Stimulated activated naive CD8-positive, alpha-beta T cell treated with anti-CD3 and anti-CD28 coated beads, Interleukin-15, Interleukin-2, amounts not matched to agents 100 ng/mL and 50 ng/mL, for 24 hours (primary cell): ENCODE data around the gene PRKN.

ENCODE experiments used
- H3K27ac Mint-ChIP-seq: one replicate; pipeline ENCODE4 v1.8.0; 2021; ENCODE audit warnings: mild to moderate bottlenecking, mixed read lengths
- H3K27me3 Mint-ChIP-seq: one replicate; pipeline ENCODE4 v1.8.0; 2021; ENCODE audit warnings: mixed read lengths
- H3K36me3 Mint-ChIP-seq: one replicate; pipeline ENCODE4 v1.8.0; 2021; ENCODE audit warnings: low read depth, mixed read lengths
- H3K4me1 Mint-ChIP-seq: one replicate; pipeline ENCODE4 v1.8.0; 2021; ENCODE audit warnings: low read depth, mixed read lengths
- H3K4me3 Mint-ChIP-seq: one replicate; pipeline ENCODE4 v1.8.0; 2021; ENCODE audit warnings: mild to moderate bottlenecking, mixed read lengths
- H3K9me3 Mint-ChIP-seq: one replicate; pipeline ENCODE4 v1.8.0; 2021; ENCODE audit warnings: mixed read lengths

PRKN gene

GRCh38 chr6:161949531-161949930 lies 778.0 kb downstream of the PRKN start:
- Mint-ChIP-seq H3K9me3 (no peaks in the 10 kb centered on the region), H3K27me3 (no peaks in the 10 kb centered on the region), H3K4me3 (no peak overlapping the region), H3K27ac (no peak overlapping the region), H3K36me3 (no peaks in the 10 kb centered on the region), H3K4me1 (no peaks in the 10 kb centered on the region)

- Mint-ChIP-seq H3K27ac (no peak overlapping the region), H3K9me3 (no peaks in the 10 kb centered on the region), H3K36me3 (no peaks in the 10 kb centered on the region), H3K27me3 (no peaks in the 10 kb centered on the region), H3K4me3 (no peak overlapping the region), H3K4me1 (no peaks in the 10 kb centered on the region)
Measured at GRCh38 chr6:161948462-161948861, 779.1 kb downstream of the PRKN start.

DNA sequence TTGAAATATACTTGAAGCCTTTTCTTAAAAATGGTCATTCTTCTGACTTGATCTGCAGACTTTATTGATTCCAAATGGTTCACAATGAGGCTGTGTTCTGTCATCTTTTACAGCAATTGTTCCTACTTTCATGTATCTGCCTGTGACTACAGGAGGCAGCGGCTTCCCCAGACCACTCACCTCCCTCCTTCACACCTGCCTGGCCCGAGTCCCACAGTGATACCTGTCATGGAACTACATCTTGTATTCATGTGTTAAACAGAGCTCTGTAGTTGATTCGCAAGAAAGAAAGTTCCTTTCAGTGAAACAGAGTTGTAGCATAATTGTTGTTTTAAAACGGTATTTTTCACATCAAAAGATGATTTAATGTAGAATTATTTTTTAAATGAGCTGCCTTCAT lies 780.2 kb downstream of the PRKN start:
- H3K9me3 Mint-ChIP-seq: no peaks in the 10 kb centered on the region
- H3K27me3 Mint-ChIP-seq: no peaks in the 10 kb centered on the region
- no peak overlapping the region for H3K4me3 Mint-ChIP-seq
- H3K36me3 Mint-ChIP-seq: no peaks in the 10 kb centered on the region
- no peak overlapping the region for H3K27ac Mint-ChIP-seq
- H3K4me1 Mint-ChIP-seq: no peaks in the 10 kb centered on the region

DNA sequence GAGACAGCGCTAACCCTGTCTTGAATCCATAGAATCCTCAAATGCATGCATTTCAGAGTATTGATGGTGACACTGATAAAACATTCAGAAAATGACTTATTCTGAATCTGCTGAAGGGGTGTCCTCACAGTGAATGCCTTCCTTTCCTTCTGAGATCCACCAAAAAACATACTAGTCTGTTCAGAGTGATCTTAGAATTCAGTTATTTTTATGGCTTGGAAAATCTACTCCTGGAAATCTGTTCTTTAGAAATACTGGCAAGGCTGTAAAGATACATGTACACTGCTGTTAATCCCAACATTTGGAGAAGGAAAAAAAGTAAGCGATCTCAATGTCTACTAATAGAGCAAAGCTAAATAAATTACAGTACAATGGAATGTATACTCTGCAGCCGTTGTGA lies 781.1 kb downstream of the PRKN start:
- Mint-ChIP-seq H3K4me1 (no peaks in the 10 kb centered on the region), H3K36me3 (no peaks in the 10 kb centered on the region), H3K27me3 (no peaks in the 10 kb centered on the region), H3K27ac (no peak overlapping the region), H3K4me3 (no peak overlapping the region), H3K9me3 (no peaks in the 10 kb centered on the region)

GRCh38 chr6:161943561-161943960 lies 784.0 kb downstream of the PRKN start:
- H3K9me3 Mint-ChIP-seq: no peaks in the 10 kb centered on the region
- H3K27ac Mint-ChIP-seq: no peak overlapping the region
- no peaks in the 10 kb centered on the region for H3K27me3 Mint-ChIP-seq
- no peak overlapping the region for H3K4me3 Mint-ChIP-seq
- no peaks in the 10 kb centered on the region for H3K36me3 Mint-ChIP-seq
- H3K4me1 Mint-ChIP-seq: no peaks in the 10 kb centered on the region

GRCh38 chr6:161941565-161941964 lies 786.0 kb downstream of the PRKN start:
- Mint-ChIP-seq H3K9me3 (peaks cover 4% of the 10 kb centered on the region), H3K36me3 (no peaks in the 10 kb centered on the region), H3K4me3 (no peak overlapping the region), H3K27me3 (no peaks in the 10 kb centered on the region), H3K4me1 (no peaks in the 10 kb centered on the region), H3K27ac (no peak overlapping the region)

DNA sequence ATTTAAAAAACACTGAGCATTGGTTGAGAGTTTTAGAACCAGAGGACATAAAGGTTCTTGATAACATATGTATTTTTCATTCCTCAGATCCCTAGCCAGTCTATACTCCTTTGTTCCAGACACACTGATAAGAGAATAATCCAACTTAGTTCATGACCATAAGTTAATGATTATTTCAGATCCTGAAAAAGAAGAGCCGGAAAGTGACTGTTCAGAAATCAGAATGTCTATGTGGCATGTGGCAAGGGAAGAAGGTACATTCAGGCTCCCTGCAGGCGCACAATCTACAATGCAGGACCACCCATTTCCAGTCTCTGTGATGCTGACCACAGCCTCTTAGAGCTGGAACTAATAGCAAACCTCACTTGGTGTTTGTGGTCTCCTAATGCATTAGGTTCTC lies 787.0 kb downstream of the PRKN start:
- no peak overlapping the region for H3K4me3 Mint-ChIP-seq
- no peaks in the 10 kb centered on the region for H3K27me3 Mint-ChIP-seq
- peaks cover 3% of the 10 kb centered on the region for H3K36me3 Mint-ChIP-seq
- H3K4me1 Mint-ChIP-seq: no peaks in the 10 kb centered on the region
- peaks cover 8% of the 10 kb centered on the region for H3K9me3 Mint-ChIP-seq
- no peak overlapping the region for H3K27ac Mint-ChIP-seq

DNA sequence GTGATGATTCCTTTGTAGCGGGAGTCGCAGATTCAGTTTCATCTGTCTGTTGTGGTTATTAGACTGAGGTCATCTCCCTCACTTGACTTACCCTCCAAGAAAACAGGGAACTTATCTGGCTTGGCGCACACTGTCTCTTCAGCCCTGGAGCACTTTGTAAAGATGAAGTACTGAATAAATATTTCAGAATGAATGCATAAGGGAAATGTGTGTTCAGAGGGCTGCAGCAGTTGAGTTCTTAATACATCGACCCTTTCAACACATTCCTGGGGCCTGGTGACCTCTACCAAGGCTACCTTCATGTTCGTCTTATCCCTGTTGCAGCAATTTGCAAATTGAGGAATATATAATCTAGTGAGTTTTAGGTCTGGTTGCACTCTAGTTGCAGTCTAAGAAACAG lies 801.2 kb downstream of the PRKN start:
- Mint-ChIP-seq H3K27me3 (no peaks in the 10 kb centered on the region), H3K27ac (no peak overlapping the region), H3K4me1 (no peaks in the 10 kb centered on the region), H3K4me3 (no peak overlapping the region), H3K9me3 (no peaks in the 10 kb centered on the region), H3K36me3 (no peaks in the 10 kb centered on the region)

DNA sequence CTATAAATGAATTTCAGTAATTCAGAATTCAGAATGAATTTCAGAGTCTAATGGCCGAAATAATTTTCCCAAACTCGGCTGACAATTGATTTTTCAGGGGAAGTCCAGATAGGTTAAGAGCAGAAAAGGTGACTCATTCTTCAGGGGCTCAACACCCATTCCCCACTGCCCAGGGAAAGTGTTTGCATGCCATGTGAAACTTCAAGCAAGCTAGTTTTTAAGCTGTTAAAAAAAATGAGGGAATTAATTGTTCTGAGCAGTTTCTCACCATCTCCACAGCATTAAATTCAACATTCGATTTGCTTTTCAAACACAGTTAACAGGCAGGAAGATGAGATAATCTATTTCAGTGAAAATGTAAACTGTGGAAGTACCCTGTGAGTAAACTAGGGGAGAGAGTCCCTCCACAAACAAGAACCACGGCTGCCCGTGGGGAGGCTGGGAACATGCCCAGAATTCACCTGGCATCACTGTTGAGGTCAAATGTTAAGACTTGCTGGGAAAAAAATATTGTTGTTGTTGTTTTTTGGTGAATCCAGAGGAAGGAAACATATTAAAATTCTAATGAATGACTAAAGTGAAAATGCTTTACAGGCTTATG lies 803.0 kb downstream of the PRKN start:
- Mint-ChIP-seq H3K9me3 (no peaks in the 10 kb centered on the region), H3K4me3 (no peak overlapping the region), H3K27ac (no peak overlapping the region), H3K27me3 (no peaks in the 10 kb centered on the region), H3K36me3 (no peaks in the 10 kb centered on the region), H3K4me1 (no peaks in the 10 kb centered on the region)

DNA sequence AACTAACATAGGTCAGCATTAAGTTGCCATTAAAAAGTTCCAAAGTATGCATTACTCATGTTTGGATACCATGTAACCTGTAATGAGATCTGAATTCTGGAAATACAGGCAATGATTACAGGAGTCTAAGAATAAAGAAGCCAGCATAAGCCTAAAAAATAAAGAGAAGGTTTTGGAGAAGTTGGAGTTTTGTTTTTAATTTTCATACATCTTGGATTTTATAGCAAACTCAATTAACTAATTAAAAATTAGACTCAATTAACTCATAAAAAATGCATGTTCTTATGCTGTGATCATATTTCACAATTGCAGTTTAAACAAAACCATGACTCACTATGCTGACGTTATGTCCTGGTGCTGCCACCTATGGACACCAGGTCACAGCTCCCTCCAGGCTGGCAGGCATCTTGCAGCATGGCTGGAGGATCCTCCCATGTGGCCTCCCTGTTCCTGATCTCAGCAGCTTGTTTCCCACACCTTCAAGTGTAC lies 804.9 kb downstream of the PRKN start:
- Mint-ChIP-seq H3K4me1 (no peaks in the 10 kb centered on the region), H3K36me3 (no peaks in the 10 kb centered on the region), H3K4me3 (no peak overlapping the region), H3K27me3 (no peaks in the 10 kb centered on the region), H3K9me3 (no peaks in the 10 kb centered on the region), H3K27ac (no peak overlapping the region)

DNA sequence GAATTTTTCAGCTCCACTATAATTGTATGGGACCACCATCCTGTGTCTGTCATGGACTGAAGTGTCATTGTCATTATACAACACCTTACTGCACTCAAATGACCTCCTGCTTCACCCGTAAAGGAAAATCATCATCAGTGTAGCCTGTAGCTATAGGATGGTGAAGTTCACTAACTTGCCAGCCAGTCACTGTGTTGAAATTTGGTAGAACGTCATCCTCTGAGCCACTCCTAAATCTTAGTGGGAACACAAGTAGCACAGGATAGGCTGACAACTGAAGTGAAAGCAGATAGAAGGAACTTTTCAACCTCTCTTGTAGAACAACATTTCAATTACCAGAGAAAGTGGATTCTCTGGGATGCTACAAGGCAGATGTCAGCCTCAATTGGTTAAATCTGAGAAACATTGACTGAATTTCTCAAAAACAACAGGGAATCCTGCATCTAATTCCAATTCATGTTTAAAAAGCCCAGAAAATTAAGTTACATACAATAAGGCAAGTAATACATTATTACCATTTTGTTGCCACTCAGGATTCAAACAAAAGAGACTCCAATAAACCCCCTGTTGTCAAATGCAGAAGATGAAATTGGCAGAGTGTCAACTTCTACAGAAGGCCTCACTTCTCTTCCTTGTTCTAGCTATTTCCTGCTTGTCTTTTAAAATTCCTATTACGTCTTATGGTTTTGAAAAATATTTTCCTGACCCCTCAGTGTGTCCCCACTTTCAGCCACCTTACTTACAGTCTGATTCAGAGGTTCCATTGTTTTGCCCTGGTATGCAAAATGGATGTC lies 805.8 kb downstream of the PRKN start:
- Mint-ChIP-seq H3K4me1 (no peaks in the 10 kb centered on the region), H3K27me3 (no peaks in the 10 kb centered on the region)

DNA sequence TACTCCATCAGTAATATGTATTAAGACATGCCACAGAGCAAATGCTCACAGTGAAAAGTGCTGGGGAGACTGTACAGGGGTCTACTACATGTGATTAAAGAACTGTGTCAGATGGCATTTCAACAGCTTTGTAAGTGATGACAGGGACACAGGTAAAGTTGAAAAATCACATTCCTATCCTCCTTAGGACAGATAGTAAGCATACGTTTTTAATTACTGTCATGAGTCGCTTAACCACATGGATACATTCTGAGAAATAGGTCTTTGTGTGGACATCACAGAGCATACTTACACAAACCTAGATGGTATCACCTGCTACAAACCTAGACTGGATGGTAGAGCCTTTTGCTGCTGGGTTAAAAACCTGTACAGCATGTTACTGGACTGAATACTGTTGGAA lies 807.9 kb downstream of the PRKN start:
- H3K4me3 Mint-ChIP-seq: no peak overlapping the region
- no peak overlapping the region for H3K27ac Mint-ChIP-seq
- no peaks in the 10 kb centered on the region for H3K36me3 Mint-ChIP-seq
- no peaks in the 10 kb centered on the region for H3K9me3 Mint-ChIP-seq
- H3K27me3 Mint-ChIP-seq: no peaks in the 10 kb centered on the region
- H3K4me1 Mint-ChIP-seq: no peaks in the 10 kb centered on the region

More for the DNA sequence above, 805.8 kb downstream of the PRKN start:
- no peaks in the 10 kb centered on the region for H3K9me3 Mint-ChIP-seq
- H3K27ac Mint-ChIP-seq: no peak overlapping the region
- H3K4me3 Mint-ChIP-seq: no peak overlapping the region
- H3K36me3 Mint-ChIP-seq: no peaks in the 10 kb centered on the region

DNA sequence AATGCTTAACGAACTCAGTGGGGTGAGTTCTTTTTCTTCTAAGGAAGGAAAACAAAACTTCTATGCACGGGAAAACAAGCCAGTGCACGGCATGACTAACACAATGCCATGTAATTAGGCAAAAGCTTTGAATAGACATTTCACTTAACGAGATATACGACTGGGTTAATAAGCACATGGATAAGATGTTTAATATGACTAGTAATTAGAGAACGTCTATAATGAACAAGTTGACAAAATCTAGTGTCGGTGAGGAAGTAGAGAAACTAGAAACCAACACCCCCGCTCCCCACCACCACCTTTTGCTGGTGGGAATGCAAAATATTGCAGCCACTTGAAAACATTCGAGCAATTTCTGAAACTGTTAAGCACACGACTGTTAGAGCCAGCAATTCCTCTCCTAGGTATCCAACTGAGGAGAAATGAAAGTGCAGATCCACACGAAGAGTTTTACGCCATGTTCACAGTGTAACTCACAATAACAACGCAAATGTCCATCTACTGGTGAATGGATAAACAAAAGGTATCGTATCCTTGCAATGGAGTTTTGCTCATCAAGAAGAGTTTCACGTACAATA lies 808.8 kb downstream of the PRKN start:
- H3K27ac Mint-ChIP-seq: no peak overlapping the region
- H3K36me3 Mint-ChIP-seq: no peaks in the 10 kb centered on the region
- H3K27me3 Mint-ChIP-seq: no peaks in the 10 kb centered on the region
- no peaks in the 10 kb centered on the region for H3K4me1 Mint-ChIP-seq
- no peaks in the 10 kb centered on the region for H3K9me3 Mint-ChIP-seq
- H3K4me3 Mint-ChIP-seq: no peak overlapping the region

- no peak overlapping the region for H3K4me3 Mint-ChIP-seq
- no peaks in the 10 kb centered on the region for H3K36me3 Mint-ChIP-seq
- no peaks in the 10 kb centered on the region for H3K9me3 Mint-ChIP-seq
Measured at GRCh38 chr6:161918109-161918531, 809.4 kb downstream of the PRKN start.

DNA sequence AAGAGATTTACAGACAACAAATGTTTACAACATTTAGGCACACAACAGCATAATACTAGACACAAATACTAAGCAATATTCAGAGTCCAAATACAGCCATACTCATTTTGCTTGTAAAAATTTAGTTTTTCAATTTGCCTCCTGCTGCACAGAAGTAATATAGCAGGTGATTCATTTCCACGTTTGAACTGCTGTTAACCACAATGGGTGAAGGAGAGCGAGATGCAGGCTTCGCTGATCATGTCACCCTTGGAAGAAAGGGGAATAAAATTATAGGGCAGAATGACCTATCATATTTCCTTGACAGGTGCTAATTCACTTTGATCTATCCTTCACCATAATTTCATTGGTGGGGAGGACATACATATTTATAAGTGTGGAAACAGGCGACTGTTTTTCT lies 809.9 kb downstream of the PRKN start:
- H3K9me3 Mint-ChIP-seq: no peaks in the 10 kb centered on the region
- H3K27ac Mint-ChIP-seq: no peak overlapping the region
- no peak overlapping the region for H3K4me3 Mint-ChIP-seq
- no peaks in the 10 kb centered on the region for H3K27me3 Mint-ChIP-seq
- no peaks in the 10 kb centered on the region for H3K4me1 Mint-ChIP-seq
- no peaks in the 10 kb centered on the region for H3K36me3 Mint-ChIP-seq

More at GRCh38 chr6:161918109-161918531, 809.4 kb downstream of the PRKN start:
- no peaks in the 10 kb centered on the region for H3K27me3 Mint-ChIP-seq
- H3K27ac Mint-ChIP-seq: no peak overlapping the region
- no peaks in the 10 kb centered on the region for H3K4me1 Mint-ChIP-seq
